Measurements from ENCODE around the gene JPH3. TPM values are rescaled to one million over a fixed set of nuclear protein-coding genes. Genes with fewer than 3 reads are reported as not detected.
A peak's percentile ranks its signal among the peaks of the same experiment; 100 is the strongest.
"Not testable (repeated sequence)": the region's sequence is repeated elsewhere in the genome, so short reads cannot be mapped to it uniquely, and the experiment has no call there.

The JPH3 gene
- total and polyA plus RNA-seq, 4 donors = 12.6 to 79.7 (median 54.0) TPM

DNA sequence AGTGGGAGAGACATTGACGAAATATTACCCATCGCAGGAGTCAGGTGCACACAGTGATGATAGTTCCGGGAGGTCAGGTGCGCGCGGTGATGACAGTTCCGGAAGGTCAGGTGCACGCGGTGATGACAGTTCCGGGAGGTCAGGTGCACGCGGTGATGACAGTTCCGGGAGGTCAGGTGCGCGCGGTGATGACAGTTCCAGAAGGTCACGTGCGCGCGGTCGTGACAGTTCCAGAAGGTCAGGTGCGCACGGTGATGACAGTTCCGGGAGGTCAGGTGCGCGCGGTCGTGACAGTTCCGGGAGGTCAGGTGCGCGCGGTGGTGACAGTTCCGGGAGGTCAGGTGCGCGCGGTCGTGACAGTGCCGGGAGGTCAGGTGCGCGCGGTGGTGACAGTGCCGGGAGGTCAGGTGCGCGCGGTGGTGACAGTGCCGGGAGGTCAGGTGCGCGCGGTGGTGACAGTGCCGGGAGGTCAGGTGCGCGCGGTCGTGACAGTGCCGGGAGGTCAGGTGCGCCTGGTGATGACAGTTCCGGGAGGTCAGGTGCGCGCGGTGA lies 78.8 kb downstream of the JPH3 start:
- H3K36me3 ChIP-seq (ENCODE audit: control insufficient read depth, insufficient read depth, low read length) = peaks cover 56% of the 10 kb centered on the region
- H3K27ac ChIP-seq (ENCODE audit: low read depth, low read length); H3K9me3 ChIP-seq (ENCODE audit: control insufficient read depth, insufficient read depth, low read length); H3K4me3 ChIP-seq (ENCODE audit: low read depth, low read length); DNase-seq (ENCODE audit: low read depth in 4 of 6, low spot score in 6 of 6); H3K27me3 ChIP-seq (ENCODE audit: control insufficient read depth, insufficient read depth, low read length); H3K4me1 ChIP-seq (ENCODE audit: control insufficient read depth, insufficient read depth, low read length): not testable (repeated sequence)
- 94% methylated on average over 56 of the region's 60 CpGs for WGBS (ENCODE audit: insufficient coverage)

DNA sequence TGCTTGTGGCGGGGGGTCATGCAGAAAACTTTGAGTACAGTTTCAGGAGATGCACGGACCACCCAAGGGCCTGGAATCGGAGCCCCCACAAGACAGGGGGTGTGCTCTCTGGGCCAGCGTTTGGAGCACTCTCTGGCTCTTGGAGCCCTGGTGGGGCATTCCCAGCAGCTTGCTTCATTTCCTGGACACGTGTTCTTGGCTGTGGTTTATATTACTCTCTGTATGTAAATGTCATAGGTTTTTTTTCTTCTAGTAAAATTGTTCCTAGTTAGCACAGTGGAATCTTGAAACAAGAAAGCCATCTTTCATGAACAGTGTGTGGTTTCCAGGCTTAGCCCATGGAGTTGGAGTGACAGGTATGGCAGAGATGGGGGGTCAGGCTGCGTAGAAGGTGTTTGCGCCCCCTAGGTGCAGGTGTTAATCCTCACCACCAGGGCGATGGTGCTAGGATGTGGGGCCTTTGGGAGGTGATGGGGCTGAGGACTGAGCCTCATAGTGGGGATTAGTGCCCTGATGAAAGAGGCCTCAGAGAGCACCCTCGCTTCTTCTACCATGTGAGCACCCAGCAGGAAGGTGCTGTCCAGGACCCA lies 79.8 kb downstream of the JPH3 start:
- Histone ChIP-seq H3K9me3 (ENCODE audit: control insufficient read depth, insufficient read depth, low read length) (no peaks in the 10 kb centered on the region), H3K27me3 (ENCODE audit: control insufficient read depth, insufficient read depth, low read length) (no peaks in the 10 kb centered on the region), H3K4me3 (ENCODE audit: low read depth, low read length) (no peak overlapping the region), H3K27ac (ENCODE audit: low read depth, low read length) (no peak overlapping the region), H3K4me1 (ENCODE audit: control insufficient read depth, insufficient read depth, low read length) (peaks cover 15% of the 10 kb centered on the region), H3K36me3 (ENCODE audit: control insufficient read depth, insufficient read depth, low read length) (peaks cover 62% of the 10 kb centered on the region)
- 73% methylated on average over 6 of the region's 9 CpGs for WGBS (ENCODE audit: insufficient coverage)
- no peak for DNase-seq (ENCODE audit: low read depth in 4 of 6, low spot score in 6 of 6)

DNA sequence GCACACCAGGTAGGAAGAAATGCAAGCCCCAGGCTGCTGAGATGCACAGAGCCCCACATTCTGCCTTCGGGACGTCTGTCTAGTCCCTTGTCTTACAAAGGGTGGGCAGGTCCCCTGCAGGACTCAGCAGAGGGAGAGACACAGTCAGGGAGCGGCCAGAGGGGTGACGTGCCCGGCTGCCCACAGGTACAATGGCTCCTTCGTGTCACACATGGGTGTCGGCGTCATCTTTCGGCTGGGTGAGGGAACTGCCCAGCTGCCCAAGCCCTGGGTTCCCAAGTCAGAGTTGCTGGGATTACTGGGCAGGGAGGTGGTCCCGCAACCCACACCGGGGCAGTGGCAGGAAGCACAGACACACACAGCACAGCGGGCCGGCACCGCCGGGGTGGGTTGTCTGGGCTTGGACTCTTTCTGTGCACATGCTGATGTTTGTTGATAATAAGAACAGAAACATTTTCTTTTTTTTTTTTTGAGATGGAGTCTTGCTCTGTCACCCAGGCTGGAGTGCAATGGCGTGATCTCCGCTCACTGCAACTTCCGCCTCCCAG lies 80.6 kb downstream of the JPH3 start:
- Histone ChIP-seq H3K4me3 (ENCODE audit: low read depth, low read length) (no peak overlapping the region), H3K27me3 (ENCODE audit: control insufficient read depth, insufficient read depth, low read length) (no peaks in the 10 kb centered on the region), H3K9me3 (ENCODE audit: control insufficient read depth, insufficient read depth, low read length) (no peaks in the 10 kb centered on the region), H3K36me3 (ENCODE audit: control insufficient read depth, insufficient read depth, low read length) (peaks cover 66% of the 10 kb centered on the region), H3K27ac (ENCODE audit: low read depth, low read length) (no peak overlapping the region), H3K4me1 (ENCODE audit: control insufficient read depth, insufficient read depth, low read length) (peaks cover 19% of the 10 kb centered on the region)
- no peak for DNase-seq (ENCODE audit: low read depth in 4 of 6, low spot score in 6 of 6)
- 97% methylated on average over 14 of the region's 18 CpGs for WGBS (ENCODE audit: insufficient coverage)

DNA sequence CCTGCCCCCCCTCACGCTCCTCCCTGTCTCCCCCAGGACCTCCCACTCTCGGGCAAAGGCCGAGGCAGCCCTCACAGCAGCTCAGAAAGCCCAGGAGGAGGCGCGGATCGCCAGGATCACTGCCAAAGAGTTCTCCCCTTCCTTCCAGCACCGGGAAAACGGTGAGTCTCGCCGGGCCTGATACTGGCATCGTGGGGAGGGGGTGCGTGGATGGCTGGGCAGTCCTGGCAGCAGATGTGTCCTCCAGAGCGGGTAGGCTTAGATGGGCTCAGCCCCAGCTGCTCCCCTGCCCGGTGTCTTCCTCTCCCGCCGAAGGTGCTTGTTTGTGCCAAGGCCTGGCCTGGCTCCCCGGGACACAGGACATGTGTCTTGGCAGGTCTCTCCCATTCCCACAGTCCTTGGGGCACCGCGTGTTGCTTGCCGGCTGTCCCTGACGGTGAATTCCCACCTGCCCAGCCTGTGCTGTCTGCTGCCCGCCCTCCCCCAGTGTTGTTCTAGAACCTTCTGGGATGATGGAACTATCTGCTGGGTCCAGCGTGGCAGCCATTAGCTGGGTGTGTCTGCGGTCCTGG lies 81.9 kb downstream of the JPH3 start:
- Histone ChIP-seq H3K27ac (ENCODE audit: low read depth, low read length) (no peak overlapping the region), H3K4me1 (ENCODE audit: control insufficient read depth, insufficient read depth, low read length) (peaks cover 16% of the 10 kb centered on the region), H3K36me3 (ENCODE audit: control insufficient read depth, insufficient read depth, low read length) (peaks cover 73% of the 10 kb centered on the region), H3K9me3 (ENCODE audit: control insufficient read depth, insufficient read depth, low read length) (no peaks in the 10 kb centered on the region), H3K27me3 (ENCODE audit: control insufficient read depth, insufficient read depth, low read length) (no peaks in the 10 kb centered on the region), H3K4me3 (ENCODE audit: low read depth, low read length) (no peak overlapping the region)
- no peak for DNase-seq (ENCODE audit: low read depth in 4 of 6, low spot score in 6 of 6)
- WGBS (ENCODE audit: insufficient coverage) = 63% methylated on average over 12 of the region's 24 CpGs

DNA sequence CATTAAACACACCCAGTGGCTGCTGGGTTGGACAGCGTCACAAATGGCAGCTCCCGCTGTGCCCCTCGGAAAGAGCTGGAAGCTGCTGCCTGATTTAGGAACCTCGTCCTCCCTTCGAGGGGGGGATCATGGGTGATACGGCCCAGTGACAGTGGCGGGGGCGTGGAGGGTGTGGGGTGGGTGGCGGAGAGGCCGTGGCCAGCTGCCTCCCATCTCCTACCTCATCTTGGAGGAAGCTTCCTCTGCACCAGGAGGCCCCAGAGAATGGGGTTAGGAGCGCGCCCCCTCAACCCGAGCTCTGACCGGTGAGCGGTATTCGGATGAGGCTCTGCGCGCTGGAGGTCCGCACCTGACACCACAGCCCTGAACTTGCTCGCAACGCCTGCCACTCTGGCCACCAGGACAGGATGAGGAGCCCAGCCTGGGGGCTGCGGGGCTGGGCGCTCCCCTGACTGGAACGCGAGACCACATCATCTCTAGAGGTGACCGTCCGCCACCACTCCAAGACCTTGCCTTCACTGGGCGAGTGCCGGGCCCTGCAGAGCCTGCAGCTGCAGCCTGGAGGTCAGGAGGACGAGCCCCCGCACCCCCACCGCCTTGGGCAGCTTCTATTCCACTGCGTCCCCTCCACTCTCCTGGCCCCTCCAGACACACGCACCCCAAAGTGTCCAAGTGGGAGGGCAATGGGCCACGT lies 82.5 kb downstream of the JPH3 start:
- H3K27me3 ChIP-seq (ENCODE audit: control insufficient read depth, insufficient read depth, low read length) = no peaks in the 10 kb centered on the region
- no peaks in the 10 kb centered on the region for H3K9me3 ChIP-seq (ENCODE audit: control insufficient read depth, insufficient read depth, low read length)
- DNase-seq (ENCODE audit: low read depth in 4 of 6, low spot score in 6 of 6) = no peak
- H3K4me1 ChIP-seq (ENCODE audit: control insufficient read depth, insufficient read depth, low read length) = peaks cover 16% of the 10 kb centered on the region
- H3K36me3 ChIP-seq (ENCODE audit: control insufficient read depth, insufficient read depth, low read length) = peaks cover 75% of the 10 kb centered on the region
- 92% methylated on average over 29 of the region's 35 CpGs for WGBS (ENCODE audit: insufficient coverage)
- H3K27ac ChIP-seq (ENCODE audit: low read depth, low read length) = no peak overlapping the region
- H3K4me3 ChIP-seq (ENCODE audit: low read depth, low read length) = no peak overlapping the region

GRCh38 chr16:87685405-87685755 lies 83.1 kb downstream of the JPH3 start:
- Histone ChIP-seq H3K27me3 (ENCODE audit: control insufficient read depth, insufficient read depth, low read length) (no peaks in the 10 kb centered on the region), H3K27ac (ENCODE audit: low read depth, low read length) (no peak overlapping the region), H3K4me3 (ENCODE audit: low read depth, low read length) (no peak overlapping the region), H3K9me3 (ENCODE audit: control insufficient read depth, insufficient read depth, low read length) (no peaks in the 10 kb centered on the region), H3K36me3 (ENCODE audit: control insufficient read depth, insufficient read depth, low read length) (peaks cover 77% of the 10 kb centered on the region), H3K4me1 (ENCODE audit: control insufficient read depth, insufficient read depth, low read length) (peaks cover 16% of the 10 kb centered on the region)
- 93% methylated on average over 19 of the region's 19 CpGs for WGBS (ENCODE audit: insufficient coverage)
- no peak for DNase-seq (ENCODE audit: low read depth in 4 of 6, low spot score in 6 of 6)

- peaks cover 79% of the 10 kb centered on the region for H3K36me3 ChIP-seq (ENCODE audit: control insufficient read depth, insufficient read depth, low read length)
- no peaks in the 10 kb centered on the region for H3K27me3 ChIP-seq (ENCODE audit: control insufficient read depth, insufficient read depth, low read length)
- 87% methylated on average over 11 of the region's 13 CpGs for WGBS (ENCODE audit: insufficient coverage)
- H3K27ac ChIP-seq (ENCODE audit: low read depth, low read length) = no peak overlapping the region
- no peaks in the 10 kb centered on the region for H3K9me3 ChIP-seq (ENCODE audit: control insufficient read depth, insufficient read depth, low read length)
- no peak overlapping the region for H3K4me3 ChIP-seq (ENCODE audit: low read depth, low read length)
- no peak for DNase-seq (ENCODE audit: low read depth in 4 of 6, low spot score in 6 of 6)
- peaks cover 16% of the 10 kb centered on the region for H3K4me1 ChIP-seq (ENCODE audit: control insufficient read depth, insufficient read depth, low read length)
These were observed 83.5 kb downstream of the JPH3 start for GRCh38 chr16:87685766-87686165.

GRCh38 chr16:87686697-87687096 lies 84.4 kb downstream of the JPH3 start:
- H3K27me3 ChIP-seq (ENCODE audit: control insufficient read depth, insufficient read depth, low read length) = no peaks in the 10 kb centered on the region
- H3K4me1 ChIP-seq (ENCODE audit: control insufficient read depth, insufficient read depth, low read length) = peaks cover 24% of the 10 kb centered on the region
- no peak for DNase-seq (ENCODE audit: low read depth in 4 of 6, low spot score in 6 of 6)
- no peaks in the 10 kb centered on the region for H3K9me3 ChIP-seq (ENCODE audit: control insufficient read depth, insufficient read depth, low read length)
- no peak overlapping the region for H3K27ac ChIP-seq (ENCODE audit: low read depth, low read length)
- H3K36me3 ChIP-seq (ENCODE audit: control insufficient read depth, insufficient read depth, low read length) = peaks cover 79% of the 10 kb centered on the region
- 80% methylated on average over 13 of the region's 13 CpGs for WGBS (ENCODE audit: insufficient coverage)
- H3K4me3 ChIP-seq (ENCODE audit: low read depth, low read length) = no peak overlapping the region

- H3K4me1 ChIP-seq (ENCODE audit: control insufficient read depth, insufficient read depth, low read length) = peaks cover 21% of the 10 kb centered on the region
- H3K27ac ChIP-seq (ENCODE audit: low read depth, low read length) = no peak overlapping the region
- H3K36me3 ChIP-seq (ENCODE audit: control insufficient read depth, insufficient read depth, low read length) = peaks cover 85% of the 10 kb centered on the region
- peak in 1 of 6 donors; percentile 46 for DNase-seq (ENCODE audit: low read depth in 4 of 6, low spot score in 6 of 6)
- H3K4me3 ChIP-seq (ENCODE audit: low read depth, low read length) = no peak overlapping the region
- H3K9me3 ChIP-seq (ENCODE audit: control insufficient read depth, insufficient read depth, low read length) = no peaks in the 10 kb centered on the region
- 73% methylated on average over 31 of the region's 31 CpGs for WGBS (ENCODE audit: insufficient coverage)
- no peaks in the 10 kb centered on the region for H3K27me3 ChIP-seq (ENCODE audit: control insufficient read depth, insufficient read depth, low read length)
These were observed 85.0 kb downstream of the JPH3 start for GRCh38 chr16:87687126-87687910.

All from spinal cord (tissue), 10 donors.